Measurements from ENCODE around the gene RASL11B.
"Not testable (repeated sequence)": the region's sequence is repeated elsewhere in the genome, so short reads cannot be mapped to it uniquely, and the experiment has no call there.

DNA sequence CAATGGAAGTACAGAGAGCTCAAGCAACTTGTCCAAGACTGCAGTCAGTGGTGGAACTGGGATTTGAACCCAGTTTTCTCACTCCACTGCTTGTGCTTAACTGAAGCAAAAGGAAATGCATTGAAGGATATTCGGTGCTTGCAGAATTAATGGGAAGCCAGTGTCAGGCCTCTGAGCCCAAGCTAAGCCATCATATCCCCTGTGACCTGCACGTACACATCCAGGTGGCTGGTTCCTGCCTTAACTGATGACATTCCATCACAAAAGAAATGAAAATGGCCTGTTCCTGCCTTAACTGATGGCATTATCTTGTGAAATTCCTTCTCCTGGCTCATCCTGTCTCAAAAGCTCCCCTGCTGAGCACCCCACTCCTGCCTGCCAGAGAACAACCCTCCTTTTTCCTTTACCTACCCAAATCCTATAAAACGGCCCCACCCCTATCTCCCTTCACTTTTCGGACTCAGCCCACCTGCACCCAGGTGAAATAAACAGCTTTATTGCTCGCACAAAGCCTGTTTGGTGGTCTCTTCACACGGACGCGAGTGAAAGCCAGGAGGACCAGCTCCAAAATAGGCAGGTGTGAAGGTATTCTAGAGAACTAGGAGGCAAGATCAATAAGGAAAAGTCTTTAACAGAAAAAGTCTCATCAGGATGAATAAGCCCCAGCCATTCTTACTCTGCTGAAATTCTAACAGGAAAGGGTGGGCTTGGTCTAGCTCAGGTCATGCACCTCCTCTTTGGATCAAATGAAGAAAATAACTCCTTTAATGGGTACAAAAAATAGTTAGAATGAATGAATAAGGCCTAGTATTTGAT lies 27.3 kb upstream of the RASL11B start:
- TF ChIP-seq, protein P1, sequence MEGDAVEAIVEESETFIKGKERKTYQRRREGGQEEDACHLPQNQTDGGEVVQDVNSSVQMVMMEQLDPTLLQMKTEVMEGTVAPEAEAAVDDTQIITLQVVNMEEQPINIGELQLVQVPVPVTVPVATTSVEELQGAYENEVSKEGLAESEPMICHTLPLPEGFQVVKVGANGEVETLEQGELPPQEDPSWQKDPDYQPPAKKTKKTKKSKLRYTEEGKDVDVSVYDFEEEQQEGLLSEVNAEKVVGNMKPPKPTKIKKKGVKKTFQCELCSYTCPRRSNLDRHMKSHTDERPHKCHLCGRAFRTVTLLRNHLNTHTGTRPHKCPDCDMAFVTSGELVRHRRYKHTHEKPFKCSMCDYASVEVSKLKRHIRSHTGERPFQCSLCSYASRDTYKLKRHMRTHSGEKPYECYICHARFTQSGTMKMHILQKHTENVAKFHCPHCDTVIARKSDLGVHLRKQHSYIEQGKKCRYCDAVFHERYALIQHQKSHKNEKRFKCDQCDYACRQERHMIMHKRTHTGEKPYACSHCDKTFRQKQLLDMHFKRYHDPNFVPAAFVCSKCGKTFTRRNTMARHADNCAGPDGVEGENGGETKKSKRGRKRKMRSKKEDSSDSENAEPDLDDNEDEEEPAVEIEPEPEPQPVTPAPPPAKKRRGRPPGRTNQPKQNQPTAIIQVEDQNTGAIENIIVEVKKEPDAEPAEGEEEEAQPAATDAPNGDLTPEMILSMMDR (IDR thresholded peaks at IDR 0.05) = not testable (repeated sequence)
- not testable (repeated sequence) for TF ChIP-seq POLR2A, POLR2AphosphoS5 (IDR thresholded peaks at IDR 0.05)

Data from breast epithelium (tissue), 3 donors.